Measurements from ENCODE around the gene STIM2. TPM values are rescaled to one million over a fixed set of nuclear protein-coding genes. Genes with fewer than 3 reads are reported as not detected.

The STIM2 gene
- total RNA-seq, 1 experiment from 2014 or later, result 30.2 TPM

DNA sequence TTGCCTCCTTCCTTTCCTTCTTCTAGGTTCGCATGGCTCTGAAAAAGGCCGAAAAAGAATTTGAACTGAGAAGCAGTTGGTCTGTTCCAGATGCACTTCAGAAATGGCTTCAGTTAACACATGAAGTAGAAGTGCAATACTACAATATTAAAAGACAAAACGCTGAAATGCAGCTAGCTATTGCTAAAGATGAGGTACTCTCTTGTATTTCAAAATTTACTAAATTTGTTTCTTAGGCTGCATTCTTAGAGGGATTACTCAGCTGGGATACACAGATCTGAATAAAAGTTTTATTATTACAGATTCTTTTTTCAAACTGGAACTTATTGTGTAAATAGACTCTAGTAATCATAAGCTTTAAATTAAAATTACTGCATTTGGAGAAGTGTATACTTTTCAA, 146.9 kb downstream of the STIM2 start:
- Histone ChIP-seq H3K79me2 (ENCODE audit: low read depth) (no peaks in the 10 kb centered on the region), H3K36me3 (ENCODE audit: low read depth) (no peaks in the 10 kb centered on the region), H3K4me3 (no peak overlapping the region), H3K9me3 (ENCODE audit: insufficient read depth, low read depth) (no peaks in the 10 kb centered on the region), H2AFZ (no peak overlapping the region), H4K20me1 (ENCODE audit: insufficient read depth) (0 out of 2 replicates have a peak, but pooled peaks cover 5% of the 10 kb centered on the region), H3F3A (ENCODE audit: insufficient read depth, low read depth) (no peaks in the 10 kb centered on the region), H3K27ac (no peak overlapping the region), H3K4me2 (no peak overlapping the region), H3K4me1 (replicated peaks; ENCODE audit: insufficient read depth) (peaks cover 17% of the 10 kb centered on the region), H3K27me3 (ENCODE audit: insufficient read depth, low read depth) (no peaks in the 10 kb centered on the region), H3K9me2 (ENCODE audit: insufficient read depth) (no peaks in the 10 kb centered on the region)
- ChIA-PET CTCF (interaction anchor here (0.6 kb wide), 1 partner anchor 846 kb away, joined by 6 read pairs; no protein-coding TSS in a partner anchor), POLR2A (ENCODE audit: unreplicated experiment) (interaction anchor here (0.6 kb wide), 1 partner anchor 89 kb away, joined by 4 read pairs; no protein-coding TSS in a partner anchor)
- intact Hi-C loops (cut with micrococcal nuclease; ENCODE audit: unreplicated experiment), result loop anchor here (10.0 kb wide), 1 partner anchor 263 kb away; no protein-coding TSS in a partner anchor
- TF ChIP-seq, protein P1, sequence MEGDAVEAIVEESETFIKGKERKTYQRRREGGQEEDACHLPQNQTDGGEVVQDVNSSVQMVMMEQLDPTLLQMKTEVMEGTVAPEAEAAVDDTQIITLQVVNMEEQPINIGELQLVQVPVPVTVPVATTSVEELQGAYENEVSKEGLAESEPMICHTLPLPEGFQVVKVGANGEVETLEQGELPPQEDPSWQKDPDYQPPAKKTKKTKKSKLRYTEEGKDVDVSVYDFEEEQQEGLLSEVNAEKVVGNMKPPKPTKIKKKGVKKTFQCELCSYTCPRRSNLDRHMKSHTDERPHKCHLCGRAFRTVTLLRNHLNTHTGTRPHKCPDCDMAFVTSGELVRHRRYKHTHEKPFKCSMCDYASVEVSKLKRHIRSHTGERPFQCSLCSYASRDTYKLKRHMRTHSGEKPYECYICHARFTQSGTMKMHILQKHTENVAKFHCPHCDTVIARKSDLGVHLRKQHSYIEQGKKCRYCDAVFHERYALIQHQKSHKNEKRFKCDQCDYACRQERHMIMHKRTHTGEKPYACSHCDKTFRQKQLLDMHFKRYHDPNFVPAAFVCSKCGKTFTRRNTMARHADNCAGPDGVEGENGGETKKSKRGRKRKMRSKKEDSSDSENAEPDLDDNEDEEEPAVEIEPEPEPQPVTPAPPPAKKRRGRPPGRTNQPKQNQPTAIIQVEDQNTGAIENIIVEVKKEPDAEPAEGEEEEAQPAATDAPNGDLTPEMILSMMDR (conservative IDR thresholded peaks at IDR 0.05), result no peak
- no peak for TF ChIP-seq EZH2 (IDR thresholded peaks at IDR 0.05; ENCODE audit: low read depth)
- DNase-seq, result no peak
- no TSS peak for BruUV-seq (replicated peaks)

DNA sequence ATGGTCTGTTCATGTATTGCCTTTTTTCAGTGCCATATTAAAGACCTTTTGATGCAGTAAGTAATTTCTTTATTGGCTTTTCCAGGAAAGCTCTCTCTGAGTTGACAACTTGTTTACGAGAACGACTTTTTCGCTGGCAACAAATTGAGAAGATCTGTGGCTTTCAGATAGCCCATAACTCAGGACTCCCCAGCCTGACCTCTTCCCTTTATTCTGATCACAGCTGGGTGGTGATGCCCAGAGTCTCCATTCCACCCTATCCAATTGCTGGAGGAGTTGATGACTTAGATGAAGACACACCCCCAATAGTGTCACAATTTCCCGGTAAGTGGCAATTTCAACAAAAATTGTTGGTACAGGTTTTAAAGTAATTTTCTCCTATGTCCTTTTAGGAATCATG, 148.0 kb downstream of the STIM2 start:
- H3K79me2 ChIP-seq (ENCODE audit: low read depth), result no peaks in the 10 kb centered on the region

DNA sequence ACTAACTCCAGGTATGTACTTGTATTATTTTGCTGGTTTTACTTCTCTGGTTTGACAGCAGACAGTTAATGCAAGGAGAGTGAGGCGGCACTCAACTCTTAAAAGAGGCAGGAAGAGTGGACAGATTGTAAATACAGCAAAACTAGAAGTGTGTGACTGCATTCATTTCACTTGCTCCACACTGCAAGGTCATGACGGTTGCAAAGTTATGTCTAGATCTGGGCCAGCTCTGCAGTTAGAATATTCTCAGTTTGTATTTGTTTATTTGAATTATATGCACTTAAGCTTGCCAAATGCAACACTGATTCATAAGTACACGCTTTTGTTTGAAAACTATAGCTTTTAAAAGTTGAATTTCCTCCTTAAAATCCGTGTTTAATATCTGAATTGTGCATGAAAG, 148.9 kb downstream of the STIM2 start:
- Histone ChIP-seq H3K79me2 (ENCODE audit: low read depth) (no peaks in the 10 kb centered on the region), H3K9me2 (ENCODE audit: insufficient read depth) (no peaks in the 10 kb centered on the region), H3K4me3 (no peak overlapping the region), H3K27me3 (ENCODE audit: insufficient read depth, low read depth) (no peaks in the 10 kb centered on the region), H3F3A (ENCODE audit: insufficient read depth, low read depth) (no peaks in the 10 kb centered on the region), H3K9me3 (ENCODE audit: insufficient read depth, low read depth) (no peaks in the 10 kb centered on the region), H3K4me1 (replicated peaks; ENCODE audit: insufficient read depth) (peaks cover 17% of the 10 kb centered on the region), H4K20me1 (ENCODE audit: insufficient read depth) (0 out of 2 replicates have a peak, but pooled peaks cover 5% of the 10 kb centered on the region), H3K4me2 (no peak overlapping the region), H3K27ac (no peak overlapping the region), H2AFZ (no peak overlapping the region), H3K36me3 (ENCODE audit: low read depth) (no peaks in the 10 kb centered on the region)
- DNase-seq, result no peak
- TF ChIP-seq, protein P1 (conservative IDR thresholded peaks at IDR 0.05), result no peak
- TF ChIP-seq EZH2 (IDR thresholded peaks at IDR 0.05; ENCODE audit: low read depth), result no peak
- ChIA-PET POLR2A (ENCODE audit: unreplicated experiment) (no interaction called here), CTCF (no interaction called here)
- no TSS peak for BruUV-seq (replicated peaks)
- intact Hi-C loops (cut with micrococcal nuclease; ENCODE audit: unreplicated experiment), result loop anchor here (10.0 kb wide), 1 partner anchor 265 kb away; no protein-coding TSS in a partner anchor

More for the DNA sequence above, 148.0 kb downstream of the STIM2 start:
- Histone ChIP-seq H3F3A (ENCODE audit: insufficient read depth, low read depth) (no peaks in the 10 kb centered on the region), H3K27me3 (ENCODE audit: insufficient read depth, low read depth) (no peaks in the 10 kb centered on the region), H3K36me3 (ENCODE audit: low read depth) (no peaks in the 10 kb centered on the region), H3K9me3 (ENCODE audit: insufficient read depth, low read depth) (no peaks in the 10 kb centered on the region), H4K20me1 (ENCODE audit: insufficient read depth) (0 out of 2 replicates have a peak, but pooled peaks cover 5% of the 10 kb centered on the region), H3K27ac (no peak overlapping the region), H3K9me2 (ENCODE audit: insufficient read depth) (no peaks in the 10 kb centered on the region), H3K4me3 (no peak overlapping the region), H3K4me2 (no peak overlapping the region), H3K4me1 (replicated peaks; ENCODE audit: insufficient read depth) (peaks cover 17% of the 10 kb centered on the region), H2AFZ (no peak overlapping the region)
- TF ChIP-seq, protein P1 (conservative IDR thresholded peaks at IDR 0.05), result no peak
- TF ChIP-seq EZH2 (IDR thresholded peaks at IDR 0.05; ENCODE audit: low read depth), result no peak
- intact Hi-C loops (cut with micrococcal nuclease; ENCODE audit: unreplicated experiment), result loop anchor here (10.0 kb wide), 1 partner anchor 264 kb away; no protein-coding TSS in a partner anchor
- POLR2A ChIA-PET (ENCODE audit: unreplicated experiment), result no interaction called here
- BruUV-seq (replicated peaks), result no TSS peak
- CTCF ChIA-PET, result no interaction called here
- DNase-seq, result no peak

All from PC-9 (cell line).